A673 (cell line): ENCODE data around the gene YIF1B. TPM values are rescaled to one million over a fixed set of nuclear protein-coding genes. Genes with fewer than 3 reads are reported as not detected.

Experiments used
- BruUV-seq: library from RNA; stranded (reverse); fragments of 400-500 nt; replicated peaks from 2 replicates; lab custom pipeline; 2021; lab: Mats Ljungman, UMichigan
- CTCF ChIA-PET: fragments of 300-600 bp; sonication (Branson Sonifier 250); formaldehyde crosslinking; loops from one replicate; lab custom pipeline; 2022; ENCODE audit warnings: antibody characterized with exemption; lab: Charles Lee
- POLR2A ChIA-PET: fragments of 300-600 bp; sonication (Branson Sonifier 250); formaldehyde crosslinking; loops from one replicate; lab custom pipeline; 2022; ENCODE audit warnings: antibody characterized with exemption; ENCODE audit not compliant: low non-redundant PET; lab: Charles Lee
- DNase-seq: peaks from one replicate; pipeline ENCODE4 v3.0.0-alpha.2; 2015; ENCODE audit warnings: low spot score
- H3K27ac ChIP-seq: fragments of 200-600 bp; sonication (generic); 2 replicates; pipeline ENCODE4 v1.5.1; 2016; ENCODE audit warnings: mixed run types, low read depth, mild to moderate bottlenecking, mixed read lengths, antibody characterized with exemption, low read length; ENCODE audit not compliant: poor library complexity, severe bottlenecking
- H3K27me3 ChIP-seq: fragments of 200-600 bp; sonication (generic); replicated peaks from 2 replicates; pipeline ENCODE4 v1.6.1; 2017; ENCODE audit warnings: mixed run types, low read depth, mild to moderate bottlenecking, mixed read lengths, antibody characterized with exemption, low read length; ENCODE audit not compliant: insufficient read depth, poor library complexity
- H3K36me3 ChIP-seq: fragments of 200-600 bp; sonication (generic); 2 replicates; pipeline ENCODE4 v1.6.1; 2016; ENCODE audit warnings: mixed run types, mild to moderate bottlenecking, mixed read lengths, antibody characterized with exemption, low read length; ENCODE audit not compliant: insufficient read depth, poor library complexity, severe bottlenecking
- H3K4me1 ChIP-seq: fragments of 200-600 bp; sonication (generic); 2 replicates; pipeline ENCODE4 v1.6.1; 2017; ENCODE audit warnings: mixed run types, mild to moderate bottlenecking, mixed read lengths, antibody characterized with exemption, low read length; ENCODE audit not compliant: insufficient read depth, poor library complexity, severe bottlenecking
- H3K4me3 ChIP-seq: fragments of 200-600 bp; sonication (generic); 2 replicates; pipeline ENCODE4 v1.5.1; 2016; ENCODE audit warnings: low read depth, mixed run types, mild to moderate bottlenecking, mixed read lengths, low read length; ENCODE audit not compliant: poor library complexity, severe bottlenecking
- H3K9me3 ChIP-seq: fragments of 200-600 bp; sonication (generic); 2 replicates; pipeline ENCODE4 v1.6.1; 2016; ENCODE audit warnings: mixed run types, low read depth, mild to moderate bottlenecking, mixed read lengths, antibody characterized with exemption, low read length; ENCODE audit not compliant: poor library complexity, severe bottlenecking
- CTCF ChIP-seq: fragments of 300-800, 200-600 bp; sonication (generic); conservative IDR thresholded peaks from 2 replicates; pipeline ENCODE4 v1.5.1; 2017; ENCODE audit warnings: low read depth, mild to moderate bottlenecking, antibody characterized with exemption, low read length, moderate library complexity, mixed read lengths
- EZH2 ChIP-seq: fragments of 200-600 bp; sonication (generic); IDR thresholded peaks from 2 replicates; pipeline ENCODE4 v1.6.1; 2017; ENCODE audit warnings: borderline replicate concordance, low read depth, mild to moderate bottlenecking, mixed read lengths, antibody characterized with exemption, low read length; ENCODE audit not compliant: poor library complexity, severe bottlenecking
- intact Hi-C: fragments of 100-400 bp; cut with micrococcal nuclease; formaldehyde crosslinking; loops from one replicate; pipeline ENCODE4 v1.10.0; 2022; ENCODE audit not compliant: unreplicated experiment
- total RNA-seq: library from RNA; stranded (reverse); gene quantifications from 2 replicates; pipeline ENCODE4 v1.2.3, GENCODE V29; 2021

YIF1B gene
- total RNA-seq, 1 experiment from 2014 or later = 57.6 TPM

GRCh38 chr19:38317104-38317612 is 1.4 kb upstream of the YIF1B start:
- peaks cover 24% of the 10 kb centered on the region for H3K27me3 ChIP-seq
- no peak overlapping the region for H3K27ac ChIP-seq
- no TSS peak for BruUV-seq
- TF ChIP-seq CTCF = no peak
- no peak for TF ChIP-seq EZH2
- ChIA-PET CTCF (no interaction called here), POLR2A (no interaction called here)
- H3K4me3 ChIP-seq = no peak overlapping the region
- H3K9me3 ChIP-seq = no peaks in the 10 kb centered on the region
- intact Hi-C loops = loop anchor here (5.0 kb wide), 1 partner anchor 70 kb away; no protein-coding TSS in a partner anchor
- DNase-seq = no peak
- peaks cover 12% of the 10 kb centered on the region for H3K4me1 ChIP-seq
- H3K36me3 ChIP-seq = no peaks in the 10 kb centered on the region

- no TSS peak for BruUV-seq
- Histone ChIP-seq H3K9me3 (no peaks in the 10 kb centered on the region), H3K4me1 (peaks cover 12% of the 10 kb centered on the region), H3K27me3 (peaks cover 24% of the 10 kb centered on the region), H3K27ac (peak overlapping the region; percentile 76), H3K36me3 (no peaks in the 10 kb centered on the region), H3K4me3 (peak overlapping the region; percentile 86)
- TF ChIP-seq CTCF = no peak
- TF ChIP-seq EZH2 = no peak
- ChIA-PET POLR2A (no interaction called here), CTCF (no interaction called here)
- no peak for DNase-seq
- intact Hi-C loops = loop anchor here (5.0 kb wide), 1 partner anchor 69 kb away; no protein-coding TSS in a partner anchor
Observed at GRCh38 chr19:38316477-38317067, 825 bp upstream of the YIF1B start.

- POLR2A ChIA-PET = no interaction called here
- no peaks in the 10 kb centered on the region for H3K27me3 ChIP-seq
- DNase-seq = no peak
- no peak overlapping the region for H3K27ac ChIP-seq
- H3K4me1 ChIP-seq = peaks cover 8% of the 10 kb centered on the region
- no peaks in the 10 kb centered on the region for H3K9me3 ChIP-seq
- H3K4me3 ChIP-seq = no peak overlapping the region
- no TSS peak for BruUV-seq
- CTCF ChIA-PET = no interaction called here
- intact Hi-C loops = no loop called here
- no peaks in the 10 kb centered on the region for H3K36me3 ChIP-seq
- TF ChIP-seq CTCF = no peak
- no peak for TF ChIP-seq EZH2
Observed at GRCh38 chr19:38310986-38311385, 4.8 kb downstream of the YIF1B start.
